IMR-90 (cell line): Measurements from ENCODE around the gene BBS12.

Experiments
- BHLHE40 ChIP-seq: fragments of 150-350 bp; IDR thresholded peaks from 2 replicates; pipeline ENCODE4 v1.6.1; 2016; ENCODE audit warnings: mild to moderate bottlenecking, low read depth, low read length
- CEBPB ChIP-seq: IDR thresholded peaks from 2 replicates; pipeline ENCODE4 v1.6.1; 2012; ENCODE audit warnings: low read depth, low read length, improper control_type of control experiment
- CHD1 ChIP-seq: IDR thresholded peaks from 2 replicates; pipeline ENCODE4 v1.6.1; 2012; ENCODE audit warnings: low read depth, low read length, improper control_type of control experiment
- CTCF ChIP-seq: conservative IDR thresholded peaks from 2 replicates; pipeline ENCODE4 v1.5.1; 2012; ENCODE audit warnings: mild to moderate bottlenecking, low read depth, low read length, improper control_type of control experiment
- ELK1 ChIP-seq: fragments of 150-350 bp; IDR thresholded peaks from 2 replicates; pipeline ENCODE4 v1.6.1; 2016; ENCODE audit warnings: low read depth, mild to moderate bottlenecking, low read length, moderate library complexity, borderline replicate concordance
- FOS ChIP-seq: fragments of 150-350 bp; IDR thresholded peaks from 2 replicates; pipeline ENCODE4 v1.6.1; 2016; ENCODE audit warnings: low read depth, low read length
- MAFK ChIP-seq: IDR thresholded peaks from 2 replicates; pipeline ENCODE4 v1.6.1; 2012; ENCODE audit warnings: low read depth, low read length, improper control_type of control experiment
- MAZ ChIP-seq: IDR thresholded peaks from 2 replicates; pipeline ENCODE4 v1.6.1; 2012; ENCODE audit warnings: low read depth, mild to moderate bottlenecking, low read length, improper control_type of control experiment, moderate library complexity, borderline replicate concordance
- MXI1 ChIP-seq: IDR thresholded peaks from 2 replicates; pipeline ENCODE4 v1.6.1; 2012; ENCODE audit warnings: low read depth, mild to moderate bottlenecking, low read length, moderate library complexity, borderline replicate concordance
- POLR2A ChIP-seq: IDR thresholded peaks from 2 replicates; pipeline ENCODE4 v1.6.1; 2012; ENCODE audit warnings: mild to moderate bottlenecking, low read depth, low read length
- RCOR1 ChIP-seq: IDR thresholded peaks from 2 replicates; pipeline ENCODE4 v1.6.1; 2012; ENCODE audit warnings: mild to moderate bottlenecking, low read length, improper control_type of control experiment; ENCODE audit not compliant: insufficient replicate concordance
- RFX5 ChIP-seq: IDR thresholded peaks from 2 replicates; pipeline ENCODE4 v1.8.0; 2012; ENCODE audit warnings: low read depth, mild to moderate bottlenecking, low read length, moderate library complexity
- SMC3 ChIP-seq: fragments of 150-350 bp; IDR thresholded peaks from 2 replicates; pipeline ENCODE4 v1.6.1; 2016; ENCODE audit warnings: low read depth, mild to moderate bottlenecking, antibody characterized with exemption, low read length, moderate library complexity
- USF2 ChIP-seq: fragments of 150-350 bp; IDR thresholded peaks from 2 replicates; pipeline ENCODE4 v1.6.1; 2017; ENCODE audit warnings: mild to moderate bottlenecking, antibody characterized with exemption, low read length, low read depth

- TF ChIP-seq CTCF (no peak), POLR2A (no peak), RCOR1 (no peak), MXI1 (no peak), USF2 (no peak), ELK1 (no peak), MAZ (no peak), BHLHE40 (no peak), CEBPB (no peak), MAFK (no peak), RFX5 (no peak), CHD1 (no peak), SMC3 (no peak), FOS (no peak)
These were observed 30.5 kb upstream of the BBS12 start for GRCh38 chr4:122701965-122702364.
